H9 (cell line): Measurements from ENCODE around the gene ISCU. TPM values are rescaled to one million over a fixed set of nuclear protein-coding genes. Genes with fewer than 3 reads are reported as not detected.

Experiments used
- DNase-seq: peaks from one replicate; pipeline ENCODE4 v3.0.0-alpha.2; 2017
- H2AFZ ChIP-seq: one replicate; pipeline ENCODE4 v1.6.1; 2013; ENCODE audit warnings: mild to moderate bottlenecking, low read length, control low read depth, moderate library complexity
- H2AK5ac ChIP-seq: 2 replicates; pipeline ENCODE4 v1.6.1; 2013; ENCODE audit warnings: low read length, control low read depth, mixed read lengths; ENCODE audit not compliant: insufficient read length
- H2BK120ac ChIP-seq: one replicate; pipeline ENCODE4 v1.6.1; 2013; ENCODE audit warnings: low read depth, mild to moderate bottlenecking, low read length, control low read depth, inconsistent platforms; ENCODE audit not compliant: poor library complexity, severe bottlenecking
- H2BK12ac ChIP-seq: 2 replicates; pipeline ENCODE4 v1.6.1; 2013; ENCODE audit warnings: low read length, control low read depth, mixed read lengths, low read depth; ENCODE audit not compliant: insufficient read length
- H2BK15ac ChIP-seq: 2 replicates; pipeline ENCODE4 v1.6.1; 2013; ENCODE audit warnings: low read depth, low read length, control low read depth
- H2BK20ac ChIP-seq: one replicate; pipeline ENCODE4 v1.6.1; 2013; ENCODE audit warnings: low read depth, mild to moderate bottlenecking, low read length, control low read depth, inconsistent platforms; ENCODE audit not compliant: poor library complexity, severe bottlenecking
- H2BK5ac ChIP-seq: 2 replicates; pipeline ENCODE4 v1.6.1; 2013; ENCODE audit warnings: low read length, control low read depth, mixed read lengths; ENCODE audit not compliant: insufficient read length
- H3K14ac ChIP-seq: 2 replicates; pipeline ENCODE4 v1.6.1; 2013; ENCODE audit warnings: low read length, control low read depth; ENCODE audit not compliant: insufficient read depth
- H3K18ac ChIP-seq: 2 replicates; pipeline ENCODE4 v1.6.1; 2013; ENCODE audit warnings: low read depth, mild to moderate bottlenecking, mixed read lengths, low read length, control low read depth; ENCODE audit not compliant: insufficient read length
- H3K23ac ChIP-seq: 2 replicates; pipeline ENCODE4 v1.6.1; 2013; ENCODE audit warnings: low read length, control low read depth, mixed read lengths, low read depth; ENCODE audit not compliant: insufficient read length
- H3K23me2 ChIP-seq: 2 replicates; pipeline ENCODE4 v1.6.1; 2013; ENCODE audit warnings: low read depth, mild to moderate bottlenecking, mixed read lengths, low read length, control low read depth; ENCODE audit not compliant: insufficient read length, poor library complexity, severe bottlenecking
- H3K27ac ChIP-seq: 2 replicates; pipeline ENCODE4 v1.5.1; 2013; ENCODE audit warnings: low read length, control low read depth, mixed read lengths, low read depth; ENCODE audit not compliant: insufficient read length
- H3K27me3 ChIP-seq: 2 replicates; pipeline ENCODE4 v1.6.1; 2013; ENCODE audit warnings: low read length, control low read depth, inconsistent platforms; ENCODE audit not compliant: insufficient read depth
- H3K4ac ChIP-seq: 2 replicates; pipeline ENCODE4 v1.6.1; 2013; ENCODE audit warnings: low read depth, mild to moderate bottlenecking, control low read depth, inconsistent platforms, low read length, moderate library complexity
- H3K4me1 ChIP-seq: 2 replicates; pipeline ENCODE4 v1.6.1; 2013; ENCODE audit warnings: low read length, control low read depth, inconsistent platforms; ENCODE audit not compliant: insufficient read depth
- H3K4me2 ChIP-seq: 2 replicates; pipeline ENCODE4 v1.6.1; 2013; ENCODE audit warnings: low read length, control low read depth, mixed read lengths; ENCODE audit not compliant: insufficient read length, insufficient read depth
- H3K56ac ChIP-seq: 2 replicates; pipeline ENCODE4 v1.6.1; 2013; ENCODE audit warnings: low read depth, mild to moderate bottlenecking, mixed read lengths, low read length, control low read depth; ENCODE audit not compliant: insufficient read length
- H3K79me1 ChIP-seq: 2 replicates; pipeline ENCODE4 v1.6.1; 2013; ENCODE audit warnings: low read depth, mild to moderate bottlenecking, moderate library complexity, low read length, control low read depth, inconsistent platforms; ENCODE audit not compliant: insufficient read depth, poor library complexity, severe bottlenecking
- H3K79me2 ChIP-seq: 2 replicates; pipeline ENCODE4 v1.6.1; 2013; ENCODE audit warnings: low read length, control low read depth, inconsistent platforms; ENCODE audit not compliant: insufficient read depth
- H3K9ac ChIP-seq: 2 replicates; pipeline ENCODE4 v1.6.1; 2013; ENCODE audit warnings: low read length, control low read depth, mixed read lengths; ENCODE audit not compliant: insufficient read length; ENCODE audit errors: extremely low read depth
- H3K9me3 ChIP-seq: one replicate; pipeline ENCODE4 v1.6.1; 2013; ENCODE audit warnings: low read depth, low read length, inconsistent platforms; ENCODE audit not compliant: control insufficient read depth
- H3T11ph ChIP-seq: one replicate; pipeline ENCODE4 v1.6.1; 2013; ENCODE audit warnings: mild to moderate bottlenecking, low read length, control low read depth, inconsistent platforms
- H4K20me1 ChIP-seq: one replicate; pipeline ENCODE4 v1.6.1; 2013; ENCODE audit not compliant: control insufficient read depth, insufficient read length, insufficient read depth
- H4K5ac ChIP-seq: 2 replicates; pipeline ENCODE4 v1.6.1; 2013; ENCODE audit warnings: low read depth, mild to moderate bottlenecking, mixed read lengths, low read length, control low read depth; ENCODE audit not compliant: insufficient read length
- H4K8ac ChIP-seq: replicated peaks from 2 replicates; pipeline ENCODE4 v1.6.1; 2013; ENCODE audit warnings: low read length, control low read depth, mixed read lengths, low read depth; ENCODE audit not compliant: insufficient read length
- H4K91ac ChIP-seq: 2 replicates; pipeline ENCODE4 v1.6.1; 2013; ENCODE audit warnings: low read depth, mild to moderate bottlenecking, moderate library complexity, mixed read lengths, low read length, control low read depth; ENCODE audit not compliant: insufficient read length
- H3K27ac Mint-ChIP-seq, 3 experiments: 2 replicates in 2 of 3; 3 replicates in 1 of 3; pipeline ENCODE4 v1.8.0; 2020 to 2021; ENCODE audit warnings: mixed read lengths in 3 of 3, mild to moderate bottlenecking in 1 of 3, moderate library complexity in 1 of 3
- H3K27me3 Mint-ChIP-seq: 2 replicates; pipeline ENCODE4 v1.8.0; 2021; ENCODE audit warnings: low read depth, mild to moderate bottlenecking, moderate library complexity, mixed read lengths
- H3K36me3 Mint-ChIP-seq, 3 experiments: 2 replicates in 2 of 3; 3 replicates in 1 of 3; pipeline ENCODE4 v1.8.0; 2020 to 2021; ENCODE audit warnings: low read depth in 3 of 3, mixed read lengths in 3 of 3; ENCODE audit not compliant: insufficient read depth in 1 of 3
- H3K4me1 Mint-ChIP-seq, 2 experiments: 2 replicates each; pipeline ENCODE4 v1.8.0; 2020; ENCODE audit warnings: mixed read lengths in 2 of 2
- H3K4me3 Mint-ChIP-seq, 2 experiments: 2 replicates in 1 of 2; 3 replicates in 1 of 2; pipeline ENCODE4 v1.8.0; 2020 to 2021; ENCODE audit warnings: mild to moderate bottlenecking in 2 of 2, mixed read lengths in 2 of 2, moderate library complexity in 1 of 2
- H3K9me3 Mint-ChIP-seq, 2 experiments: 2 replicates in 1 of 2; 3 replicates in 1 of 2; pipeline ENCODE4 v1.8.0; 2020; ENCODE audit warnings: mild to moderate bottlenecking in 2 of 2, mixed read lengths in 2 of 2, moderate library complexity in 1 of 2
- CTCF ChIP-seq: fragments of 200-600 bp; sonication (generic); conservative IDR thresholded peaks from 3 replicates; pipeline ENCODE4 v1.8.0; 2021; ENCODE audit warnings: antibody characterized with exemption, mild to moderate bottlenecking
- WGBS: extraction: QIAGEN DNeasy Blood & Tissue Kit; methylation state at CpG from one replicate; pipeline ENCODE4 v1.1.7; 2013; ENCODE audit warnings: missing lambda C conversion rate, low lambda C conversion rate, mixed read lengths; ENCODE audit not compliant: insufficient read length; ENCODE audit errors: extremely low coverage; 5-methylcytosine and 5-hydroxymethylcytosine counted together
- total RNA-seq: library from RNA; stranded (reverse); gene quantifications from 2 replicates; pipeline ENCODE4 v1.2.1, GENCODE V29; 2021

The ISCU gene
- total RNA-seq, 1 experiment from 2014 or later = 64.9 TPM

- H4K5ac ChIP-seq = no peak overlapping the region
- Mint-ChIP-seq H3K36me3 (peaks cover 7 to 21% (median 18%) of the 10 kb centered on the region in 3 experiments; a peak in 6 of 7 replicates), H3K4me3 (no peak overlapping the region), H3K4me1 (no peaks in the 10 kb centered on the region), H3K27ac (no peak overlapping the region; a peak in 1 of 7 replicates), H3K9me3 (no peaks in the 10 kb centered on the region; a peak in 1 of 5 replicates), H3K27me3 (peaks cover 2% of the 10 kb centered on the region; the same call in 1 of the 2 replicates)
- H3K14ac ChIP-seq = no peak overlapping the region
- H4K91ac ChIP-seq = no peak overlapping the region
- H3K4me2 ChIP-seq = no peak overlapping the region
- H2BK5ac ChIP-seq = no peak overlapping the region
- no peaks in the 10 kb centered on the region for H3K79me1 ChIP-seq
- H3K4ac ChIP-seq = no peak overlapping the region
- no peak overlapping the region for H3K56ac ChIP-seq
- H4K8ac ChIP-seq = no peak overlapping the region
- H2AFZ ChIP-seq = no peak overlapping the region
- H3K79me2 ChIP-seq = no peaks in the 10 kb centered on the region
- no peaks in the 10 kb centered on the region for H3K4me1 ChIP-seq
- DNase-seq = no peak
- H3K23me2 ChIP-seq = no peaks in the 10 kb centered on the region
- no peaks in the 10 kb centered on the region for H3K27me3 ChIP-seq
- no peaks in the 10 kb centered on the region for H4K20me1 ChIP-seq
- no peak overlapping the region for H3K9ac ChIP-seq
- H3K23ac ChIP-seq = no peak overlapping the region
- WGBS = no CpG with 5 or more reads among the region's 8 CpGs
- no peak overlapping the region for H3K27ac ChIP-seq
- H2BK15ac ChIP-seq = no peak overlapping the region
- TF ChIP-seq CTCF = no peak
- no peak overlapping the region for H3K18ac ChIP-seq
- H2BK20ac ChIP-seq = no peak overlapping the region
- H3T11ph ChIP-seq = no peak overlapping the region
- no peak overlapping the region for H2BK120ac ChIP-seq
- H2BK12ac ChIP-seq = no peak overlapping the region
- H2AK5ac ChIP-seq = no peak overlapping the region
- no peaks in the 10 kb centered on the region for H3K9me3 ChIP-seq
These were observed 9.9 kb downstream of the ISCU start for GRCh38 chr12:108572166-108572790.
